IMR-90 (cell line): ENCODE data around the gene CRYBG2. TPM values are rescaled to one million over a fixed set of nuclear protein-coding genes. Genes with fewer than 3 reads are reported as not detected.

Experiments
- ATAC-seq: fragments of 200-7000 bp; cut with Tn5 transposase; 2 replicates; pipeline ENCODE4 v1.9.1; 2020; ENCODE audit warnings: low read depth, mild to moderate bottlenecking, moderate library complexity
- BruUV-seq: library from RNA; stranded (reverse); fragments of 400-500 nt; replicated peaks from 2 replicates; lab custom pipeline; 2021; lab: Mats Ljungman, UMichigan
- CTCF ChIA-PET: fragments of 300-600 bp; formaldehyde crosslinking; extraction: SDS; loops from one replicate; lab custom pipeline; 2021; ENCODE audit warnings: antibody characterized with exemption; lab: Yijun Ruan, JAX
- POLR2A ChIA-PET: fragments of 300-600 bp; sonication (Branson Sonifier 250); formaldehyde crosslinking; loops from one replicate; lab custom pipeline; 2022; ENCODE audit warnings: antibody characterized with exemption; ENCODE audit not compliant: unreplicated experiment; lab: Charles Lee
- DNase-seq: peaks from one replicate; pipeline ENCODE4 v3.0.0; 2013
- H2AFZ ChIP-seq: replicated peaks from 2 replicates; pipeline ENCODE3; 2013; ENCODE audit warnings: low read length, mild to moderate bottlenecking; ENCODE audit not compliant: poor library complexity
- H2AK5ac ChIP-seq: 2 replicates; pipeline ENCODE4 v1.6.1; 2013; ENCODE audit warnings: low read depth, low read length, inconsistent platforms
- H2AK9ac ChIP-seq: replicated peaks from 2 replicates; pipeline ENCODE3; 2013; ENCODE audit warnings: mild to moderate bottlenecking, low read depth, low read length, moderate library complexity; ENCODE audit not compliant: poor library complexity
- H2BK120ac ChIP-seq: 2 replicates; pipeline ENCODE4 v1.6.1; 2013; ENCODE audit warnings: low read depth, low read length, inconsistent platforms
- H2BK15ac ChIP-seq: 3 replicates; pipeline ENCODE4 v1.6.1; 2013; ENCODE audit warnings: low read depth, low read length, inconsistent platforms
- H2BK20ac ChIP-seq: 2 replicates; pipeline ENCODE4 v1.6.1; 2013; ENCODE audit warnings: low read depth, mild to moderate bottlenecking, inconsistent platforms, low read length, moderate library complexity
- H2BK5ac ChIP-seq: 2 replicates; pipeline ENCODE4 v1.6.1; 2013; ENCODE audit warnings: mild to moderate bottlenecking, low read depth, low read length, inconsistent platforms; ENCODE audit not compliant: poor library complexity, severe bottlenecking
- H3K14ac ChIP-seq: replicated peaks from 2 replicates; pipeline ENCODE4 v1.6.1; 2013; ENCODE audit warnings: low read depth, low read length, inconsistent platforms
- H3K18ac ChIP-seq: 2 replicates; pipeline ENCODE4 v1.6.1; 2013; ENCODE audit warnings: low read depth, low read length, control low read depth
- H3K23ac ChIP-seq: 2 replicates; pipeline ENCODE4 v1.6.1; 2013; ENCODE audit warnings: low read depth, low read length, inconsistent platforms
- H3K27ac ChIP-seq: 2 replicates; pipeline ENCODE4 v1.5.1; 2013; ENCODE audit warnings: mild to moderate bottlenecking, control low read depth, low read length; ENCODE audit not compliant: insufficient read depth
- H3K27me3 ChIP-seq: 2 replicates; pipeline ENCODE4 v1.6.1; 2013; ENCODE audit warnings: low read length; ENCODE audit not compliant: control insufficient read depth, insufficient read depth
- H3K36me3 ChIP-seq: 2 replicates; pipeline ENCODE4 v1.6.1; 2013; ENCODE audit warnings: low read length, mixed read lengths; ENCODE audit not compliant: control insufficient read depth, insufficient read depth
- H3K4ac ChIP-seq: 2 replicates; pipeline ENCODE4 v1.6.1; 2013; ENCODE audit warnings: low read depth, low read length, inconsistent platforms
- H3K4me1 ChIP-seq: 2 replicates; pipeline ENCODE4 v1.6.1; 2013; ENCODE audit warnings: low read length, mixed read lengths; ENCODE audit not compliant: control insufficient read depth, insufficient read depth
- H3K4me2 ChIP-seq: 2 replicates; pipeline ENCODE4 v1.6.1; 2013; ENCODE audit warnings: low read depth, mild to moderate bottlenecking, control low read depth, low read length, moderate library complexity
- H3K4me3 ChIP-seq: 2 replicates; pipeline ENCODE4 v1.5.1; 2013; ENCODE audit warnings: low read depth, mild to moderate bottlenecking, control low read depth, low read length, moderate library complexity; ENCODE audit not compliant: insufficient read depth
- H3K56ac ChIP-seq: 2 replicates; pipeline ENCODE4 v1.6.1; 2013; ENCODE audit warnings: low read length, inconsistent platforms; ENCODE audit not compliant: insufficient read depth; ENCODE audit errors: extremely low read depth
- H3K79me1 ChIP-seq, 2 experiments: 2 replicates each; pipeline ENCODE4 v1.6.1; 2013; ENCODE audit warnings: low read length in 2 of 2, inconsistent platforms in 1 of 2, low read depth in 1 of 2
- H3K9ac ChIP-seq: 2 replicates; pipeline ENCODE4 v1.6.1; 2013; ENCODE audit warnings: low read depth, low read length, control low read depth
- H3K9me1 ChIP-seq: 2 replicates; pipeline ENCODE4 v1.6.1; 2013; ENCODE audit warnings: low read length, inconsistent platforms; ENCODE audit not compliant: insufficient read depth
- H3K9me3 ChIP-seq: 2 replicates; pipeline ENCODE4 v1.6.1; 2013; ENCODE audit warnings: low read length; ENCODE audit not compliant: control insufficient read depth, insufficient read depth
- H4K20me1 ChIP-seq: 2 replicates; pipeline ENCODE4 v1.6.1; 2013; ENCODE audit warnings: low read length, inconsistent platforms; ENCODE audit not compliant: insufficient read depth
- H4K5ac ChIP-seq: 2 replicates; pipeline ENCODE4 v1.6.1; 2013; ENCODE audit warnings: mild to moderate bottlenecking, low read depth, low read length, control low read depth
- H4K8ac ChIP-seq, 2 experiments: 2 replicates each; pipeline ENCODE4 v1.6.1; 2013; ENCODE audit warnings: low read depth in 2 of 2, low read length in 2 of 2, control low read depth in 1 of 2, inconsistent platforms in 1 of 2
- H4K91ac ChIP-seq: 2 replicates; pipeline ENCODE4 v1.6.1; 2013; ENCODE audit warnings: low read depth, low read length, inconsistent platforms; ENCODE audit not compliant: insufficient read depth
- BHLHE40 ChIP-seq: fragments of 150-350 bp; IDR thresholded peaks from 2 replicates; pipeline ENCODE4 v1.6.1; 2016; ENCODE audit warnings: mild to moderate bottlenecking, low read depth, low read length
- CEBPB ChIP-seq: IDR thresholded peaks from 2 replicates; pipeline ENCODE4 v1.6.1; 2012; ENCODE audit warnings: low read depth, low read length, improper control_type of control experiment
- CHD1 ChIP-seq: IDR thresholded peaks from 2 replicates; pipeline ENCODE4 v1.6.1; 2012; ENCODE audit warnings: low read depth, low read length, improper control_type of control experiment
- CTCF ChIP-seq: conservative IDR thresholded peaks from 2 replicates; pipeline ENCODE4 v1.5.1; 2012; ENCODE audit warnings: mild to moderate bottlenecking, low read depth, low read length, improper control_type of control experiment
- ELK1 ChIP-seq: fragments of 150-350 bp; IDR thresholded peaks from 2 replicates; pipeline ENCODE4 v1.6.1; 2016; ENCODE audit warnings: low read depth, mild to moderate bottlenecking, low read length, moderate library complexity, borderline replicate concordance
- FOS ChIP-seq: fragments of 150-350 bp; IDR thresholded peaks from 2 replicates; pipeline ENCODE4 v1.6.1; 2016; ENCODE audit warnings: low read depth, low read length
- MAFK ChIP-seq: IDR thresholded peaks from 2 replicates; pipeline ENCODE4 v1.6.1; 2012; ENCODE audit warnings: low read depth, low read length, improper control_type of control experiment
- MAZ ChIP-seq: IDR thresholded peaks from 2 replicates; pipeline ENCODE4 v1.6.1; 2012; ENCODE audit warnings: low read depth, mild to moderate bottlenecking, low read length, improper control_type of control experiment, moderate library complexity, borderline replicate concordance
- MXI1 ChIP-seq: IDR thresholded peaks from 2 replicates; pipeline ENCODE4 v1.6.1; 2012; ENCODE audit warnings: low read depth, mild to moderate bottlenecking, low read length, moderate library complexity, borderline replicate concordance
- NFE2L2 ChIP-seq: fragments of 150-350 bp; IDR thresholded peaks from 2 replicates; pipeline ENCODE4 v1.6.1; 2016; ENCODE audit warnings: low read depth, mild to moderate bottlenecking, low read length
- POLR2A ChIP-seq: IDR thresholded peaks from 2 replicates; pipeline ENCODE4 v1.6.1; 2012; ENCODE audit warnings: mild to moderate bottlenecking, low read depth, low read length
- RAD21 ChIP-seq: IDR thresholded peaks from 2 replicates; pipeline ENCODE4 v1.6.1; 2012; ENCODE audit warnings: low read length, improper control_type of control experiment
- RCOR1 ChIP-seq: IDR thresholded peaks from 2 replicates; pipeline ENCODE4 v1.6.1; 2012; ENCODE audit warnings: mild to moderate bottlenecking, low read length, improper control_type of control experiment; ENCODE audit not compliant: insufficient replicate concordance
- RFX5 ChIP-seq: IDR thresholded peaks from 2 replicates; pipeline ENCODE4 v1.8.0; 2012; ENCODE audit warnings: low read depth, mild to moderate bottlenecking, low read length, moderate library complexity
- SMC3 ChIP-seq: fragments of 150-350 bp; IDR thresholded peaks from 2 replicates; pipeline ENCODE4 v1.6.1; 2016; ENCODE audit warnings: low read depth, mild to moderate bottlenecking, antibody characterized with exemption, low read length, moderate library complexity
- USF2 ChIP-seq: fragments of 150-350 bp; IDR thresholded peaks from 2 replicates; pipeline ENCODE4 v1.6.1; 2017; ENCODE audit warnings: mild to moderate bottlenecking, antibody characterized with exemption, low read length, low read depth
- WGBS, 2 experiments: methylation state at CpG; one replicate each; pipeline versions ENCODE4 v1.1.5 to v1.1.7; 2013; ENCODE audit warnings: missing lambda C conversion rate in 2 of 2; ENCODE audit not compliant: insufficient read length in 1 of 2; ENCODE audit errors: extremely low coverage in 2 of 2; 5-methylcytosine and 5-hydroxymethylcytosine counted together
- dilution Hi-C: fragments of 300-500 bp; cut with HindIII; formaldehyde crosslinking; loops from one replicate; pipeline ENCODE4 v1.14.3; 2018; ENCODE audit warnings: low sequenced_read_pairs; ENCODE audit not compliant: unreplicated experiment
- in situ Hi-C: fragments of 300-500 bp; cut with MboI; formaldehyde crosslinking; loops from 3 replicates; pipeline ENCODE4 v1.14.3; 2019; ENCODE audit warnings: low sequenced_read_pairs, inconsistent platforms, mixed read lengths
- intact Hi-C: fragments of 100-400 bp; cut with micrococcal nuclease; formaldehyde crosslinking; loops from 2 replicates; pipeline ENCODE4 v1.10.0; 2022
- polyA plus RNA-seq, 3 experiments: library from polyadenylated mRNA; depleted of rRNA; stranded (reverse); fragments of >200 nt; gene quantifications; 2 replicates each; pipeline ENCODE4 v1.2.3, GENCODE V29; 2012; ENCODE audit warnings: low replicate concordance in 1 of 3
- total RNA-seq: library from RNA; depleted of rRNA; stranded (reverse); fragments of >200 nt; gene quantifications from 2 replicates; pipeline ENCODE4 v1.2.3, GENCODE V29; 2012

The CRYBG2 gene
- total and polyA plus RNA-seq, 2 of the 4 experiments (the other 2 are of a cell fraction) = not detected

- POLR2A ChIA-PET = no interaction called here
- peak overlapping the region; percentile 79; the same call in 1 of the 2 replicates for H2BK20ac ChIP-seq
- 0 out of 2 replicates have a peak overlapping the region, but pooled peaks have one; percentile 10 for H3K14ac ChIP-seq
- H3K27ac ChIP-seq = no peak overlapping the region
- H3K36me3 ChIP-seq = no peaks in the 10 kb centered on the region
- H4K20me1 ChIP-seq = no peaks in the 10 kb centered on the region
- peaks cover 5% of the 10 kb centered on the region; the same call in 1 of the 2 replicates for H3K27me3 ChIP-seq
- no peak overlapping the region for H2AK5ac ChIP-seq
- no peaks in the 10 kb centered on the region for H3K79me1 ChIP-seq
- no TSS peak for BruUV-seq
- H2BK120ac ChIP-seq = peak overlapping the region; percentile 76; the same call in 1 of the 2 replicates
- H3K9me3 ChIP-seq = peaks cover 5% of the 10 kb centered on the region
- H2BK5ac ChIP-seq = peak overlapping the region; percentile 42
- peak overlapping the region; percentile 80 for H2AFZ ChIP-seq
- peak overlapping the region; percentile 55 for H4K91ac ChIP-seq
- no peak overlapping the region for H3K4me3 ChIP-seq
- dilution Hi-C loops = no loop called here
- no peak overlapping the region for H3K23ac ChIP-seq
- peaks cover 7% of the 10 kb centered on the region for H3K9me1 ChIP-seq
- no peak overlapping the region for H3K56ac ChIP-seq
- peaks cover 10% of the 10 kb centered on the region for H3K4me1 ChIP-seq
- H2BK15ac ChIP-seq = no peak overlapping the region
- H3K18ac ChIP-seq = peak overlapping the region; percentile 24; the same call in 1 of the 2 replicates
- peak overlapping the region in 1 of 2 experiments; percentile 61; a peak in 2 of 4 replicates for H4K8ac ChIP-seq
- peak overlapping the region; percentile 30 for H2AK9ac ChIP-seq
- no CpG with 5 or more reads among the region's 6 CpGs for WGBS, 2 experiments
- H3K9ac ChIP-seq = no peak overlapping the region
- intact Hi-C loops = no loop called here
- peak overlapping the region; percentile 54 for H3K4ac ChIP-seq
- in situ Hi-C loops = no loop called here
- TF ChIP-seq CEBPB (no peak), POLR2A (no peak), MAFK (no peak), USF2 (no peak), RAD21 (no peak), RCOR1 (no peak), CHD1 (no peak), RFX5 (no peak), MAZ (no peak), CTCF (no peak), NFE2L2 (no peak), ELK1 (no peak), SMC3 (no peak), MXI1 (no peak), BHLHE40 (no peak), FOS (no peak)
- H4K5ac ChIP-seq = peak overlapping the region; percentile 77; the same call in 1 of the 2 replicates
- H3K4me2 ChIP-seq = no peak overlapping the region
- no peak for ATAC-seq
- DNase-seq = no peak
- CTCF ChIA-PET = interaction anchor here (1.2 kb wide), 1 partner anchor 42 kb away, joined by 4 read pairs; no protein-coding TSS in a partner anchor
Measured at GRCh38 chr1:26375081-26375480, 21.2 kb upstream of the CRYBG2 start.
